Loucy (cell line): ENCODE results near the gene OR2AG2.

Experiments
- H2AFZ ChIP-seq: fragments of 200-600 bp; sonication (generic); 2 replicates; pipeline ENCODE4 v1.6.0; 2016; ENCODE audit warnings: antibody characterized with exemption, mild to moderate bottlenecking, low read length, moderate library complexity
- H3F3A ChIP-seq: fragments of 200-600 bp; 2 replicates; pipeline ENCODE4 v1.6.0; 2016; ENCODE audit warnings: antibody characterized with exemption, low read depth, mild to moderate bottlenecking
- H3K27me3 ChIP-seq: fragments of 200-600 bp; sonication (generic); 2 replicates; pipeline ENCODE4 v1.6.1; 2014; ENCODE audit warnings: low read length, mild to moderate bottlenecking; ENCODE audit not compliant: insufficient read depth, poor library complexity, severe bottlenecking
- H3K36me3 ChIP-seq: fragments of 200-600 bp; sonication (generic); 2 replicates; pipeline ENCODE4 v1.6.1; 2016; ENCODE audit warnings: low read length; ENCODE audit not compliant: insufficient read depth
- H3K4me1 ChIP-seq: fragments of 200-600 bp; sonication (generic); 2 replicates; pipeline ENCODE4 v1.5.1; 2014; ENCODE audit warnings: low read length, mild to moderate bottlenecking; ENCODE audit not compliant: insufficient read depth, poor library complexity, severe bottlenecking
- H3K4me2 ChIP-seq: fragments of 200-600 bp; sonication (generic); 2 replicates; pipeline ENCODE4 v1.6.0; 2014; ENCODE audit warnings: antibody characterized with exemption, low read length, low read depth, mild to moderate bottlenecking; ENCODE audit not compliant: poor library complexity, severe bottlenecking
- H3K4me3 ChIP-seq: fragments of 200-600 bp; sonication (generic); 2 replicates; pipeline ENCODE4 v1.5.1; 2014; ENCODE audit warnings: low read length, mild to moderate bottlenecking, mixed read lengths; ENCODE audit not compliant: poor library complexity, severe bottlenecking
- H3K79me2 ChIP-seq: fragments of 200-600 bp; sonication (generic); 2 replicates; pipeline ENCODE4 v1.6.1; 2014; ENCODE audit warnings: low read length; ENCODE audit not compliant: insufficient read depth
- H3K9ac ChIP-seq: fragments of 200-600 bp; sonication (generic); 2 replicates; pipeline ENCODE4 v1.6.0; 2014; ENCODE audit warnings: mild to moderate bottlenecking, low read depth, low read length, moderate library complexity; ENCODE audit not compliant: poor library complexity, severe bottlenecking
- H3K9me2 ChIP-seq: fragments of 200-600 bp; sonication (generic); replicated peaks from 2 replicates; pipeline ENCODE4 v1.6.1; 2016; ENCODE audit warnings: low read depth, low read length, mixed read lengths
- H3K9me3 ChIP-seq: fragments of 200-600 bp; sonication (generic); 2 replicates; pipeline ENCODE4 v1.6.1; 2014; ENCODE audit warnings: mild to moderate bottlenecking, antibody characterized with exemption, low read length, low read depth; ENCODE audit not compliant: insufficient read depth
- H4K20me1 ChIP-seq: fragments of 200-600 bp; sonication (generic); 2 replicates; pipeline ENCODE4 v1.6.0; 2014; ENCODE audit warnings: antibody characterized with exemption, low read length, mild to moderate bottlenecking; ENCODE audit not compliant: insufficient read depth, poor library complexity, severe bottlenecking
- CTCF ChIP-seq: fragments of 200-600 bp; sonication (generic); conservative IDR thresholded peaks from 2 replicates; pipeline ENCODE4 v1.5.1; 2014; ENCODE audit warnings: mild to moderate bottlenecking, antibody characterized with exemption, low read length
- EZH2phosphoT487 ChIP-seq: fragments of 200-600 bp; IDR thresholded peaks from 2 replicates; pipeline ENCODE4 v1.6.1; 2018; ENCODE audit warnings: antibody characterized with exemption, mild to moderate bottlenecking, moderate library complexity, borderline replicate concordance

OR2AG2 gene

GRCh38 chr11:6746626-6747025 is 25.1 kb downstream of the OR2AG2 start:
- H3K4me2 ChIP-seq, result peak overlapping the region; percentile 95
- H3K4me3 ChIP-seq, result peak overlapping the region; percentile 76
- H3F3A ChIP-seq, result peaks cover 12% of the 10 kb centered on the region; the same call in 1 of the 2 replicates
- H3K9ac ChIP-seq, result peak overlapping the region; percentile 78
- H3K79me2 ChIP-seq, result peaks cover 32% of the 10 kb centered on the region
- no peaks in the 10 kb centered on the region for H4K20me1 ChIP-seq
- H3K9me2 ChIP-seq, result no peaks in the 10 kb centered on the region
- no peaks in the 10 kb centered on the region for H3K36me3 ChIP-seq
- no peaks in the 10 kb centered on the region for H3K27me3 ChIP-seq
- TF ChIP-seq CTCF (no peak), EZH2phosphoT487 (no peak)
- H3K9me3 ChIP-seq, result no peaks in the 10 kb centered on the region
- peak overlapping the region; percentile 82 for H2AFZ ChIP-seq
- H3K4me1 ChIP-seq, result peaks cover 62% of the 10 kb centered on the region

GRCh38 chr11:6746086-6746618 is 25.6 kb downstream of the OR2AG2 start:
- Histone ChIP-seq H3K79me2 (peaks cover 33% of the 10 kb centered on the region), H2AFZ (peak overlapping the region; percentile 82), H3K4me1 (peaks cover 63% of the 10 kb centered on the region), H3K4me2 (peak overlapping the region; percentile 95), H3K4me3 (peak overlapping the region; percentile 76), H3K9ac (peak overlapping the region; percentile 78), H4K20me1 (no peaks in the 10 kb centered on the region), H3K27me3 (no peaks in the 10 kb centered on the region), H3K36me3 (no peaks in the 10 kb centered on the region), H3K9me2 (no peaks in the 10 kb centered on the region), H3K9me3 (no peaks in the 10 kb centered on the region), H3F3A (peaks cover 12% of the 10 kb centered on the region; the same call in 1 of the 2 replicates)
- TF ChIP-seq EZH2phosphoT487 (no peak), CTCF (no peak)

GRCh38 chr11:6745465-6746015 is 26.2 kb downstream of the OR2AG2 start:
- H2AFZ ChIP-seq, result peak overlapping the region; percentile 1; the same call in 1 of the 2 replicates
- TF ChIP-seq EZH2phosphoT487 (no peak), CTCF (no peak)
- no peaks in the 10 kb centered on the region for H3K9me2 ChIP-seq
- no peaks in the 10 kb centered on the region for H3K27me3 ChIP-seq
- peak overlapping the region; percentile 95 for H3K4me2 ChIP-seq
- peak overlapping the region; percentile 78 for H3K9ac ChIP-seq
- H3K9me3 ChIP-seq, result no peaks in the 10 kb centered on the region
- peaks cover 63% of the 10 kb centered on the region for H3K4me1 ChIP-seq
- H3K79me2 ChIP-seq, result peaks cover 37% of the 10 kb centered on the region
- peaks cover 12% of the 10 kb centered on the region; the same call in 1 of the 2 replicates for H3F3A ChIP-seq
- no peaks in the 10 kb centered on the region for H4K20me1 ChIP-seq
- no peaks in the 10 kb centered on the region for H3K36me3 ChIP-seq
- H3K4me3 ChIP-seq, result peak overlapping the region; percentile 76
